ENCODE measurements around the gene MKLN1. TPM values are rescaled to one million over a fixed set of nuclear protein-coding genes. Genes with fewer than 3 reads are reported as not detected.
"Not testable (repeated sequence)": the region's sequence is repeated elsewhere in the genome, so short reads cannot be mapped to it uniquely, and the experiment has no call there.

MKLN1 gene
- total and polyA plus RNA-seq, 10 of the 15 experiments (the other 5 are each of a cell fraction or from before 2014, with no cell fraction given): 13.6 to 55.8 (median 29.3) TPM

DNA sequence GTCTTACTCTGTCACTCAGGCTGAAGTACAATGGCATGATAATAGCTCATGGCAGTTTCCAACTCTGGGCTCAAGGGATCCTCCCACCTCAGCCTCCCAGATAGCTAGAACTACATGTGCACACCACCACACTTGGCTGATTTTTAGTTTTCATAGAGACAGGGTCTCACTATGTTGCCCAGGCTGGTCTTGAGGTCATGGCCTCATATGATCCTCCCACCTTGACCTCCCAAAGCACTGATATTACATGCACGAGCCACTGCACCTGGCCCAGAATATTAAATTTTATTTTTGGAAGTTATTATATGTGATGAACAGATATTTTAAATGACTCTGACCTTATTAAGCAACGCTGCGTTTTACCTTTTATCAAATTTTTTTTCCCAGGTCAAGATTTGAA, 134.4 kb downstream of the MKLN1 start (continued):
- TF ChIP-seq, protein P1, sequence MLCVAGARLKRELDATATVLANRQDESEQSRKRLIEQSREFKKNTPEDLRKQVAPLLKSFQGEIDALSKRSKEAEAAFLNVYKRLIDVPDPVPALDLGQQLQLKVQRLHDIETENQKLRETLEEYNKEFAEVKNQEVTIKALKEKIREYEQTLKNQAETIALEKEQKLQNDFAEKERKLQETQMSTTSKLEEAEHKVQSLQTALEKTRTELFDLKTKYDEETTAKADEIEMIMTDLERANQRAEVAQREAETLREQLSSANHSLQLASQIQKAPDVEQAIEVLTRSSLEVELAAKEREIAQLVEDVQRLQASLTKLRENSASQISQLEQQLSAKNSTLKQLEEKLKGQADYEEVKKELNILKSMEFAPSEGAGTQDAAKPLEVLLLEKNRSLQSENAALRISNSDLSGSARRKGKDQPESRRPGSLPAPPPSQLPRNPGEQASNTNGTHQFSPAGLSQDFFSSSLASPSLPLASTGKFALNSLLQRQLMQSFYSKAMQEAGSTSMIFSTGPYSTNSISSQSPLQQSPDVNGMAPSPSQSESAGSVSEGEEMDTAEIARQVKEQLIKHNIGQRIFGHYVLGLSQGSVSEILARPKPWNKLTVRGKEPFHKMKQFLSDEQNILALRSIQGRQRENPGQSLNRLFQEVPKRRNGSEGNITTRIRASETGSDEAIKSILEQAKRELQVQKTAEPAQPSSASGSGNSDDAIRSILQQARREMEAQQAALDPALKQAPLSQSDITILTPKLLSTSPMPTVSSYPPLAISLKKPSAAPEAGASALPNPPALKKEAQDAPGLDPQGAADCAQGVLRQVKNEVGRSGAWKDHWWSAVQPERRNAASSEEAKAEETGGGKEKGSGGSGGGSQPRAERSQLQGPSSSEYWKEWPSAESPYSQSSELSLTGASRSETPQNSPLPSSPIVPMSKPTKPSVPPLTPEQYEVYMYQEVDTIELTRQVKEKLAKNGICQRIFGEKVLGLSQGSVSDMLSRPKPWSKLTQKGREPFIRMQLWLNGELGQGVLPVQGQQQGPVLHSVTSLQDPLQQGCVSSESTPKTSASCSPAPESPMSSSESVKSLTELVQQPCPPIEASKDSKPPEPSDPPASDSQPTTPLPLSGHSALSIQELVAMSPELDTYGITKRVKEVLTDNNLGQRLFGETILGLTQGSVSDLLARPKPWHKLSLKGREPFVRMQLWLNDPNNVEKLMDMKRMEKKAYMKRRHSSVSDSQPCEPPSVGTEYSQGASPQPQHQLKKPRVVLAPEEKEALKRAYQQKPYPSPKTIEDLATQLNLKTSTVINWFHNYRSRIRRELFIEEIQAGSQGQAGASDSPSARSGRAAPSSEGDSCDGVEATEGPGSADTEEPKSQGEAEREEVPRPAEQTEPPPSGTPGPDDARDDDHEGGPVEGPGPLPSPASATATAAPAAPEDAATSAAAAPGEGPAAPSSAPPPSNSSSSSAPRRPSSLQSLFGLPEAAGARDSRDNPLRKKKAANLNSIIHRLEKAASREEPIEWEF (IDR thresholded peaks at IDR 0.05; ENCODE audit: insufficient replicate concordance, low read depth, low read length): no peak
- TF ChIP-seq TCF7 (IDR thresholded peaks at IDR 0.05; ENCODE audit: borderline replicate concordance) (no peak), BCL11A (IDR thresholded peaks at IDR 0.05; ENCODE audit: low read depth, low read length) (no peak), IRF4 (IDR thresholded peaks at IDR 0.05; ENCODE audit: low read depth, low read length) (no peak)
- TF ChIP-seq, protein P2, sequence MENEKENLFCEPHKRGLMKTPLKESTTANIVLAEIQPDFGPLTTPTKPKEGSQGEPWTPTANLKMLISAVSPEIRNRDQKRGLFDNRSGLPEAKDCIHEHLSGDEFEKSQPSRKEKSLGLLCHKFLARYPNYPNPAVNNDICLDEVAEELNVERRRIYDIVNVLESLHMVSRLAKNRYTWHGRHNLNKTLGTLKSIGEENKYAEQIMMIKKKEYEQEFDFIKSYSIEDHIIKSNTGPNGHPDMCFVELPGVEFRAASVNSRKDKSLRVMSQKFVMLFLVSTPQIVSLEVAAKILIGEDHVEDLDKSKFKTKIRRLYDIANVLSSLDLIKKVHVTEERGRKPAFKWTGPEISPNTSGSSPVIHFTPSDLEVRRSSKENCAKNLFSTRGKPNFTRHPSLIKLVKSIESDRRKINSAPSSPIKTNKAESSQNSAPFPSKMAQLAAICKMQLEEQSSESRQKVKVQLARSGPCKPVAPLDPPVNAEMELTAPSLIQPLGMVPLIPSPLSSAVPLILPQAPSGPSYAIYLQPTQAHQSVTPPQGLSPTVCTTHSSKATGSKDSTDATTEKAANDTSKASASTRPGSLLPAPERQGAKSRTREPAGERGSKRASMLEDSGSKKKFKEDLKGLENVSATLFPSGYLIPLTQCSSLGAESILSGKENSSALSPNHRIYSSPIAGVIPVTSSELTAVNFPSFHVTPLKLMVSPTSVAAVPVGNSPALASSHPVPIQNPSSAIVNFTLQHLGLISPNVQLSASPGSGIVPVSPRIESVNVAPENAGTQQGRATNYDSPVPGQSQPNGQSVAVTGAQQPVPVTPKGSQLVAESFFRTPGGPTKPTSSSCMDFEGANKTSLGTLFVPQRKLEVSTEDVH (IDR thresholded peaks at IDR 0.05; ENCODE audit: low read depth, partially characterized antibody): no peak
- TF ChIP-seq, protein P3, sequence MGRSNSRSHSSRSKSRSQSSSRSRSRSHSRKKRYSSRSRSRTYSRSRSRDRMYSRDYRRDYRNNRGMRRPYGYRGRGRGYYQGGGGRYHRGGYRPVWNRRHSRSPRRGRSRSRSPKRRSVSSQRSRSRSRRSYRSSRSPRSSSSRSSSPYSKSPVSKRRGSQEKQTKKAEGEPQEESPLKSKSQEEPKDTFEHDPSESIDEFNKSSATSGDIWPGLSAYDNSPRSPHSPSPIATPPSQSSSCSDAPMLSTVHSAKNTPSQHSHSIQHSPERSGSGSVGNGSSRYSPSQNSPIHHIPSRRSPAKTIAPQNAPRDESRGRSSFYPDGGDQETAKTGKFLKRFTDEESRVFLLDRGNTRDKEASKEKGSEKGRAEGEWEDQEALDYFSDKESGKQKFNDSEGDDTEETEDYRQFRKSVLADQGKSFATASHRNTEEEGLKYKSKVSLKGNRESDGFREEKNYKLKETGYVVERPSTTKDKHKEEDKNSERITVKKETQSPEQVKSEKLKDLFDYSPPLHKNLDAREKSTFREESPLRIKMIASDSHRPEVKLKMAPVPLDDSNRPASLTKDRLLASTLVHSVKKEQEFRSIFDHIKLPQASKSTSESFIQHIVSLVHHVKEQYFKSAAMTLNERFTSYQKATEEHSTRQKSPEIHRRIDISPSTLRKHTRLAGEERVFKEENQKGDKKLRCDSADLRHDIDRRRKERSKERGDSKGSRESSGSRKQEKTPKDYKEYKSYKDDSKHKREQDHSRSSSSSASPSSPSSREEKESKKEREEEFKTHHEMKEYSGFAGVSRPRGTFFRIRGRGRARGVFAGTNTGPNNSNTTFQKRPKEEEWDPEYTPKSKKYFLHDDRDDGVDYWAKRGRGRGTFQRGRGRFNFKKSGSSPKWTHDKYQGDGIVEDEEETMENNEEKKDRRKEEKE (IDR thresholded peaks at IDR 0.05): no peak
- TF ChIP-seq, protein P4, sequence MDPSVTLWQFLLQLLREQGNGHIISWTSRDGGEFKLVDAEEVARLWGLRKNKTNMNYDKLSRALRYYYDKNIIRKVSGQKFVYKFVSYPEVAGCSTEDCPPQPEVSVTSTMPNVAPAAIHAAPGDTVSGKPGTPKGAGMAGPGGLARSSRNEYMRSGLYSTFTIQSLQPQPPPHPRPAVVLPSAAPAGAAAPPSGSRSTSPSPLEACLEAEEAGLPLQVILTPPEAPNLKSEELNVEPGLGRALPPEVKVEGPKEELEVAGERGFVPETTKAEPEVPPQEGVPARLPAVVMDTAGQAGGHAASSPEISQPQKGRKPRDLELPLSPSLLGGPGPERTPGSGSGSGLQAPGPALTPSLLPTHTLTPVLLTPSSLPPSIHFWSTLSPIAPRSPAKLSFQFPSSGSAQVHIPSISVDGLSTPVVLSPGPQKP (IDR thresholded peaks at IDR 0.05; ENCODE audit: low read depth, low read length): no peak
- TF ChIP-seq, protein P5, sequence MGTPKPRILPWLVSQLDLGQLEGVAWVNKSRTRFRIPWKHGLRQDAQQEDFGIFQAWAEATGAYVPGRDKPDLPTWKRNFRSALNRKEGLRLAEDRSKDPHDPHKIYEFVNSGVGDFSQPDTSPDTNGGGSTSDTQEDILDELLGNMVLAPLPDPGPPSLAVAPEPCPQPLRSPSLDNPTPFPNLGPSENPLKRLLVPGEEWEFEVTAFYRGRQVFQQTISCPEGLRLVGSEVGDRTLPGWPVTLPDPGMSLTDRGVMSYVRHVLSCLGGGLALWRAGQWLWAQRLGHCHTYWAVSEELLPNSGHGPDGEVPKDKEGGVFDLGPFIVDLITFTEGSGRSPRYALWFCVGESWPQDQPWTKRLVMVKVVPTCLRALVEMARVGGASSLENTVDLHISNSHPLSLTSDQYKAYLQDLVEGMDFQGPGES (IDR thresholded peaks at IDR 0.05): no peak

DNA sequence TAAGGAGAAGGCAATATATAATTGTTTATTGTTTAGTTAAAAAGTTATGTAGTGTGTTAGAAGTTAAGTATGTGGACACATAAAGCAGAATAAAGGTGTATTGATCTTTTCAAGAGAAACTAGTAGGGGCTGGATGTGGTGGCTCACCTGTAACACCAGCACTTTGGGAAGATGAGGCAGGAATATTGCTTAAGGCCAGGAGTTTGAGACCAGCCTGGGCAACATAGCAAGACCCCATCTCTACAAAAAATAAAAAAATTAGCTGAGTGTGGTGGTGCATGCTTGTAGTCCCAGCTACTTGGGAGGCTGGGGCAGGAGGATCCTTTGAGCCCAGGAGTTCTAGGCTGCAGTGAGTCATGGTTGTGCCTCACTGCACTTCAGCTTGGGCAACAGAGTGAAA, 135.0 kb downstream of the MKLN1 start:
- H3K27me3 ChIP-seq (replicated peaks in 1 of 2; ENCODE audit: control insufficient read depth in 2 of 2, insufficient read depth in 2 of 2, low read length in 1 of 2); RAD21 ChIA-PET (ENCODE audit: unreplicated experiment); H3K9ac ChIP-seq (ENCODE audit: control insufficient read depth, insufficient read depth, low read length); H2AFZ ChIP-seq (ENCODE audit: control insufficient read depth, low read depth, low read length); H3K9me3 ChIP-seq (replicated peaks; ENCODE audit: control insufficient read depth, insufficient read depth, low read length); intact Hi-C loops (cut with micrococcal nuclease; ENCODE audit: unreplicated experiment); H3K79me2 ChIP-seq (ENCODE audit: control insufficient read depth, insufficient read depth, low read length); CTCF ChIA-PET; H3K36me3 ChIP-seq (ENCODE audit: control insufficient read depth in 2 of 2, insufficient read depth in 2 of 2, low read length in 1 of 2); DNase-seq (ENCODE audit: low read depth, low spot score); H3K4me3 ChIP-seq; BruUV-seq (replicated peaks); H4K20me1 ChIP-seq (ENCODE audit: control insufficient read depth, insufficient read depth); FAIRE-seq; ATAC-seq; H3K27ac ChIP-seq (ENCODE audit: control insufficient read depth, insufficient read depth); in situ Hi-C loops (cut with MboI); H3K4me1 ChIP-seq (ENCODE audit: control insufficient read depth, insufficient read depth, low read length); H3K4me2 ChIP-seq (ENCODE audit: control insufficient read depth, insufficient read depth): not testable (repeated sequence)
- SMC1A ChIA-PET (ENCODE audit: uncharacterized antibody, unreplicated experiment): interaction anchor here (1.0 to 1.7 kb wide), 2 partner anchors 10 to 19 kb away, joined by 3 to 7 read pairs; no protein-coding TSS in a partner anchor
- POLR2A ChIA-PET: interaction anchor here (0.6 kb wide), 1 partner anchor 96 kb away, joined by 12 read pairs; no protein-coding TSS in a partner anchor

Measured in GM12878 (cell line).